GM19463 (cell line): ENCODE results near the gene GP1BB.
"Not testable (repeated sequence)": the region's sequence is repeated elsewhere in the genome, so short reads cannot be mapped to it uniquely, and the experiment has no call there.

Experiments
- ATAC-seq: cut with Tn5 transposase; IDR thresholded peaks from one replicate; pipeline ENCODE4 v1.9.1; 2021; ENCODE audit warnings: mild to moderate bottlenecking, moderate library complexity; ENCODE audit not compliant: unreplicated experiment

GP1BB gene

DNA sequence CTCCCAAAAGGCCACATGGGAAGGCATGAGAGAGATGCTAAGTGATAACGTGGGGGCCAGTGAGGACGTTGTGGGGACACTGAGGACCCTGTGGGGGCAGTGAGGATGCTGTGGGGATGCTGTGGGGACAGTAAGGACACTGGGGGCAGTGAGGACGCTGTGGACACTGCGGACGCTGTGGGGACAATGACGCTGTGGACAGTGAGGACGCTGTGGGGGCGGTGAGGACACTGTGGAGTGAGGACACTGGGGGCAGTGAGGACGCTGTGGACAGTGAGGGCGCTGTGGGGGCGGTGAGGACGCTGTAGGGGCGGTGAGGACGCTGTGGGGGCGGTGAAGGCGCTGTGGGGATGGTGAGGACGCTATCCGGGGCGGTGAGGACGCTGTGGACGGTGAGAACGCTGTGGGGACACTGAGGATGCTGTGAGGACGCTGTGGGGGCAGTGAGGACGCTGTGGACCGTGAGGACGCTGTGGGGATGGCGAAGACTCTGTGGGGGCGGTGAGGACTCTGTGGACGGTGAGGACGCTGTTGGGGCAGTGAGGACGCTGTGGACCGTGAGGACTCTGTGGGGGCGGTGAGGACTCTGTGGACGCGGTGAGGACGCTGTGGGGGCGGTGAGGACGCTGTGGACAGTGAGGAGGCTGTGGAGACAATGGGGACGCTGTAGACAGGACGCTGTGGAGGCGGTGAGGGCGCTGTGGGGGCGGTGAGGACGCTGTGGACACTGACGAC, 1.8 kb downstream of the GP1BB start:
- no peak for ATAC-seq

DNA sequence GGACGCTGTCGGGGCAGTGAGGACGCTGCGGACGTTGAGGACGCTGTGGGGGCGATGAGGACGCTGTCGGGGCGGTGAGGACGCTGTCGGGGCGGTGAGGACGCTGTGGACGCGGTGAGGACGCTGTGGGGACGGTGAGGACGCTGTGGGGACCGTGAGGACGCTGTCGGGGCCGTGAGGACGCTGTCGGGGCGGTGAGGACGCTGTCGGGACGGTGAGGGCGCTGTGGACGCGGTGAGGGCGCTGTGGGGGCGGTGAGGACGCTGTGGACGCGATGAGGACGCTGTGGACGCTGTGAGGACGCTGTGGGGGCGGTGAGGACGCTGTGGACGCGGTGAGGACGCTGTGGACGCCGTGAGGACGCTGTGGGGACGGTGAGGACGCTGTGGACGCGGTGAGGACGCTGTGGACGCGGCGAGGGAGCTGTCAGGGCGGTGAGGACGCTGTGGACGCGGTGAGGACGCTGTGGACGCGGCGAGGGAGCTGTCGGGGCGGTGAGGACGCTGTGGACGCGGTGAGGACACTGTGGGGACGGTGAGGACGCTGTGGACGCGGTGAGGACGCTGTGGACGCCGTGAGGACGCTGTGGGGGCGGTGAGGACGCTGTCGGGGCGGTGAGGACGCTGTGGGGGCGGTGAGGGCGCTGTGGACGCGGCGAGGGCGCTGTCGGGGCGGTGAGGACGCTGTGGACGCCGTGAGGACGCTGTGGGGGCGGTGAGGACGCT, 2.9 kb downstream of the GP1BB start:
- ATAC-seq: not testable (repeated sequence)

DNA sequence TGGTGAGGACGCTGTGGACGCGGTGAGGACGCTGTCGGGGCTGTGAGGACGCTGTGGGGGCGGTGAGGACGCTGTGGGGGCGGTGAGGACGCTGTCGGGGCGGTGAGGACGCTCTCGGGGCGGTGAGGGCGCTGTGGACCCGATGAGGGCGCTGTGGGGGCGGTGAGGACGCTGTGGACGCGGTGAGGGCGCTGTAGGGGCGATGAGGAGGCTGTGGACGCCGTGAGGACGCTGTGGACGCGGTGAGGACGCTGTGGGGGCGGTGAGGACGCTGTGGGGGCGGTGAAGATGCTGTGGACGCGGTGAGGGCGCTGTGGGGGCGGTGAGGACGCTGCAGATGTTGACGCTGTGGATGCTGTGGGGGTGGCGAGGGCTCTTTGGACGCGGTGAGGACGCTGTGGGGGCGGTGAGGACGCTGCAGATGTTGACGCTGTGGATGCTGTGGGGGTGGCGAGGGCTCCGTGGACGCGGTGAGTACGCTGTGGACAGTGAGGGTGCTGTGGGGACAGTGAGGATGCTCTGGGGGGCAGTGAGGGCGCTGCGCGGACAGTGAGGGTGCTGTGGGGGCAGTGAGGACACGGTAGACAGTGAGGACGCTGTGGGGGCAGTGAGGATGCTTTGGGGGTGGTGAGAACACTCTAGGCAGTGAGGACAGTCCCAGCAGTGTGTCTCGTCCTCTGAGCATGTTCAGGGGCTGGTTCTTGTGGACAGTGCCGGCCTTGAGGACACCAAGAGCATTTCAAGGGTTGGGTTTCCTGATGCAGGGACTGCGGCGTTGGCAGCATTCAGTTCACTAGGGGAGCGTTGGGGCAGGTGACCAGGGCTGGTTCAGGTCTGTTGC, 4.2 kb downstream of the GP1BB start:
- no peak for ATAC-seq

DNA sequence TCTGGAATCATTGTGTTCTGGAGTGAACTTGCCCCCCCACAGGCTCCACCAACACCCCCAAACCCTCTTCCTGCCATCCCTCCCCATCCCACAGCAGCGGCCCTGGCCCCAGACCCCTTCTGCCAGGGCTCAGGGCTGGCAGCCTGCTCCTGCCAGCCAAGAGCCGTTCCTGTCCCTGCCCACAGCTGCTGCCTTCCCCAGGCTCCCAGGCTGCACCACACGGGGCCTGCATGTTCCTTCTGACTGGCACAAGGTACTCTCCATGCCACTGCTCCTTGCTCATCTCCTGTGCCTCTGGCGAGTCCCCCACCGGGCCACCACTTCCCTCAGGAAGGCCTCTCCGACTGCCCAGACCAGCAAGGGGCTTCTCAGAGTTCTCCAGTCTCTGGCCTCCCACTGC, 4.9 kb downstream of the GP1BB start:
- ATAC-seq: no peak

DNA sequence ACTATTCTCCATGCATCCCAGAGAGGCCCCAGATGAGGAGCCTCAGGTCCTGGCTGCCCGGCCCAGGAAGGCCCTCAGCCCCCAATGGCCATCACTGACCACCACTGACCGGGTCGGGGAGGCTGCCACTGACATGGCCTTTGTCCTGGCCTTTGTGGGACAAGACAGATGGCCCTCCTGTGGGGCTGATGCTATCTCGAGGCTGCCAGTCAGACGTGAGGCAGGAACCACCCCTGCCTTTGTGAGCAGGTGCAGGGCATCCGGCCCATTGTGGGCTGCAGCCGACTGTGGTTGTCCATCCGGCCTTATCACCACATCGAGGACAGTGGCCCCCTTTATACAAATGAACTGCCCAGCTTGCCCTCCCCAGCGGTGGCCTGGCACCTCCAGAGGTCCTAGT, 5.5 kb downstream of the GP1BB start:
- ATAC-seq: no peak

DNA sequence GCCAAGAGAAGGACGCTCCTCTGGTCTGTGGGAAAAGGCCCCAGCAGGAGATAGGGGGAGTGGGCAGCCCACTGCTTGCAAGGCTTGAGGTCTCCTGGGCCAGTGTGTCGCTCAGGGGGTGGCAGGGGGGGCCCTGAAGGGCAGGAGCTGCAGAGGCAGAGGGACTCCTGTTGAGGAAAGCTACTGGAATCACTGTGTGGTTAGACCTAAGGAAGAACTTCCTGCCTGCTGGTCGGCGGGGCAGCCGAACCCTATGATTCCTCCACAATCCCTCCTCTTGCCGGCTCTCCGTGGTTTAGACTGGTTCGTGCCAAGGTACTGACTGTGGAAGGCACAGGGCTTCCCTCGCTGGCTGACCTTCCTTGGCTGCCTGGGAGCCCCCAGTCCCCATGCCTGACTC, 6.2 kb downstream of the GP1BB start:
- no peak for ATAC-seq

DNA sequence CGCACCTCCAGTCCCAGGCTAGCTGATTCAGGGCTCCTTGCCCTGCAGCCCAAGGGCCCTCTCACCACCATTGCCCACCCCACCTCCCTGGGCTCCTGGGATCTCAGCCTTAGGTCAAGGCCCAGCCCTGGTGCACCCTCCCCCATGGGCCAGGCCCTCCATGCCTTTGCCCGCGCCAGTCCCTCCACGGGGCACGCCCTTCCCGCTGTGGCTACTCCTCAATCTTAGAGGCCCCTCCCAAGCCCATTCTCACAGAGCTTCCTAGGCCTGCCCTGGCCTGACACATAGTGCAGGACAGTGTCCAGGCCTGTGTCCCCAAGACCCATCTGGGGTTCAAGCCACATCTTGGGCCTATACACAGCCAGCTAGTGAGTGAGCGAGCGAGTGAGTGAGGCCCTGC, 6.9 kb downstream of the GP1BB start:
- ATAC-seq: no peak

DNA sequence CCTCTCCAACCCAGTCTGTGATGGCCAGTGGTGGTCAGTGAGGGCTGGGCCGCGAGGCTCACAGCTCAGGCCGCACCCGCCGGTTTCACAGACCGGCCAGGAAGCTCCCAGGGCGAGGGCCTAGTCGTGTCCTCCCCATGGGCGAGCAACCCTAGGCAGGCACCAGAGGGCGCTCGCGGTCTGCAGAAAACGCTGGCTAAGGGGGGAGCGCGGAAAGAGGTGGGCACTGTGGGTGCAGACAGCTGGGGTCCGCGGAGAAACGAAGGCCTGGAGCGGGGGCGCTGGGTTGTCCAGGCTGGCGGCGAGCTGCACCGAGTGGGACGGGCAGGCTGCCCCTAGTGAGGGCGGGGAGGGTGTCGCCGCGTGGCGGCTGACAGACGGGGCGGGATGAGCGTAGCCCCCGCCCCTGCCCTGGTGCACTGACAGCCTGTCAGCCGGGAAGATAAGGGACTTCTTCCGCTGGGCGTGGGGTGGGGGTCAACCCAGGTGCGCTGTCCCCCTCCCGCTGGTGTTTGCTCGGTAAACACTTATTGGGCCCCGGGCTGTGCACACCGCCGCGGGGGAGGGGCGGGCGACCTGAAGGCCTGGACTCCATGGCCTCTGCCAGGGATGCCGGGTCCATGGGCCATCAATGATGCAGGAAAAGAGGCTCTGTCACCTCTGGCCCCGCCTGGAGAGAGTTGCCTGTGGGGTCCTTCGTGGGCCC, 7.5 kb downstream of the GP1BB start:
- no peak for ATAC-seq

DNA sequence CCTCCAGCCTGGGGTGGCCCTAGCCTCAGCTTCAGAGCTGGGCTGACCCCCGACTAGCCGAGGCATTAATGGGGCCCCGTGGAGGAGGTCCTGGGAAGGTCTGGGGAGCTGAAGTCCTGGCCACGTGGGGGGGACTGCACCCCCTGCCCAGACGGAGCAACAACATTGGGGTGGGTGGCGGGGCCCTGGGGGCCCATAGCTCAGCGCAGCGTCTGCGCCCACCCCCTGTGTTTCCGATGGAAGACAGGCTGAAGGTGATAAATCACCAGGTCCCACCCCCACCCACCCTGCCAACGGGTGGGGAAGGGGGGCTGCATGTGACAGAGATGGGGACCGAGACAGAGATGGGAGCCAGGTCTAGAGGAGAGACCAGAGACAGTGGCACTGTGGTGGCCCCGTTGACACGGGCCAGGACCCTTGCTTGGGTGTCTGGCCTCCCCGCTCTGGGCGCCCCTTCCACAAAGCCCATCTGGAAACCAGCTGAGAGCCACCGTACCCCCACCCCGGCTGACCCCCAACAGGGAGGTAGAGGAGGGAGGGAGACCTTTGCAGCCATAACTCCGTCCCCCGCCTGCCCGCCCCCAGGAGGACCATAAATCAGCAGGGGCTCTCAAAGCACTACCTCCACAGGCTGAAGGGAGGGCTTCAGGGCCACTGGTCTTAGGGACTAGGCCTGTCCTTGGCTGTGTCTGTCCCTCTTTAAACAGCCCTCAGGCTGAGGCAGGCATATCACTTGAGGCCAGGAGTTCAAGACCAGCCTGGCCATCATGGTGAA, 8.2 kb downstream of the GP1BB start:
- ATAC-seq: no peak

DNA sequence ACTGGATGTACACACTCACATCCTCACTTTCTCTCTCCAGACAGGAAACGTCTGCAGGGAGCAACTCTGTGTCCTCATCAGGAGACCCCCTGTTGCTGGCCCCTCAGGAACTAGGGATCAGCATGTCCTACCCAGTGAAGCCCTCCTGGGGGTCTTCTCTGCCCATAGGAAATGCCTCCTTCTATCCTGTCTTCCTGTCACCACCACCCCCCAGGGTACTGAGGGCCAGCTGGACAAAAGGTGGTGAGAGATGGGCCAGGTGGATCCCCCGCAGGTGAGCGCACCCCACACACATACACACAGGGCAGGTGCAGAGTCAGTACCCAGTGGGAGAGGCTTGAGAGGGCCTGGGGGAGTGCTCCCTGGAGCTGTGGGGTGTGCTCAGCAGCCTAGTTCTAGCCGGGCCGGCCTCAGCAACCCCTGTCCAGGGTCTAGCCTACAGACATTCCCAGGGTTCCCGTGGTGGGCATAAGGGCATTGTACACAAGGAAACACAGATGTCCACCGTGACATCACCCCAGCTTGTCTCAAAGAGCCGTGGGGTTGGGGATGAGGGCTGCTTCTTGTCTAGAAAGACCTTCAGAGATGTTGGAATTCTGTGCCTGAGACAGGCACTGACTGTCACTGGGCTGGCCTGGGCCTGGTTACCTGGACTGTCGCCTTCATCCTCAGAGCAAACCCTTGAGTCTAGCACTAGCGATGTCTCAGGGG, 9.2 kb downstream of the GP1BB start:
- ATAC-seq: no peak

DNA sequence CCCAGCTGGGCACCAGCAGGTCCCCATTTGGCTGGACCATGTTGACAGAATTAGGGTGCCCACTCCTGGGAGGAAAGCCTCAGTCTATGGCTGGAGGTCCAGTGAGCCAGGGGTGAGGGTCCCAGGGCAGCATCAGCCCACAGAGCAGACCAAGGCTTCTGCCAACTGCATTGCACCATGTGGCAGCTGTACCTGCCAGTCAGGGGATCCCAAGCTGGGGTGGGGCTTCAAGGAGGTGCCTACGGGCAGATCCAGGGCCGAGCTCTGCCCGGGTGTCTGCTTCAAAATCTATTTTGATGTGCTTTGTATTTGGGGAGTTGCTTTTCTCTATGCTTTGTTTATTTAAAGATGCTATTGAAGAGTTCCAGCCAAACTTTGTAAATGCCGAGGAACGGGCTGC, 10.4 kb downstream of the GP1BB start:
- ATAC-seq: no peak

DNA sequence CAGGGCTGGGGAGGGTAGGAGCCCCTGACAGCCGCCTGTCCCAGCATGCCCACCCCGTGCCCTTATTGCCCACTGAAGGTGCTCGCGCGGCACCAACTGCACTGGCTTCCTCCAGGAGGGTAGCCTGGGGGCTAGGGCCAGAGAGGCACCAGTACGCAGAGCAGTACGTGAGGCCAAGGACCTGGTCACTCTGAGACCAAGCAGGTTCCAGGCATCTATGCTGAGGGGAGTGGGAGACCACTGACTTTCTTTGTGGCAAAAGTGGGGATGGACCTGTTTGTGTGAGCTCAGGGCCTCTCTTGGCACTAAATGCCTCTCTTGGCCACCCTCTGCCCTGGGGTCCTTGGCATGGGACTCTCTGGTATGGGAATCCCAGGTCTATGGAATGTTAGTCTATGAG, 10.8 kb downstream of the GP1BB start:
- ATAC-seq: no peak

DNA sequence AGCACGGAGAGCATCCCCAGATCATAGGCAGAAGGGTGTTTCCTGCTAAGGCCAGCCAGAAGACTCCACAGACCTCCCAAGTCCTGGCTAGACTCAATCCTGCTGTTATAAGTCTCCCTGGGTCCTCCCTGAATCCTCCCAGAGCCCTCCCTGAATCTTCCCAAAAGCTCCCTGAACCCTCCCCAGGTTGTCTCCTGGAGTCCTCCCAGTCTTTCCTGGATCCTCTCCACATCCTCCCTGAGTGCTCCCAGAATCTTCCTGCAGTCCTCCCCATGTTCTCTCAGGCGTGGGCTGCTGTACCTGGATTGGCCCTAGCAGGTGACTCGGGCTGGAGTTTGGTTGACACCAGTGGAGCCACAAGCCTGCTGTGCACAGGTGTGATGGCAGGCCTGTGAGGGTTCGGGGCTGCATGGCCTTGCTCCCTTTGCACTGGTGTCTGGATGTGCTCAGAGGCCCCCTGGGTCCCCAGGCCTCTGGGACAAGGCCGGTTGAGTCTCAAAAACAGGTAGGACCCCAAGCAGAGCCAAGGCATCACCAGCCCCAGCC, 11.6 kb downstream of the GP1BB start:
- no peak for ATAC-seq

DNA sequence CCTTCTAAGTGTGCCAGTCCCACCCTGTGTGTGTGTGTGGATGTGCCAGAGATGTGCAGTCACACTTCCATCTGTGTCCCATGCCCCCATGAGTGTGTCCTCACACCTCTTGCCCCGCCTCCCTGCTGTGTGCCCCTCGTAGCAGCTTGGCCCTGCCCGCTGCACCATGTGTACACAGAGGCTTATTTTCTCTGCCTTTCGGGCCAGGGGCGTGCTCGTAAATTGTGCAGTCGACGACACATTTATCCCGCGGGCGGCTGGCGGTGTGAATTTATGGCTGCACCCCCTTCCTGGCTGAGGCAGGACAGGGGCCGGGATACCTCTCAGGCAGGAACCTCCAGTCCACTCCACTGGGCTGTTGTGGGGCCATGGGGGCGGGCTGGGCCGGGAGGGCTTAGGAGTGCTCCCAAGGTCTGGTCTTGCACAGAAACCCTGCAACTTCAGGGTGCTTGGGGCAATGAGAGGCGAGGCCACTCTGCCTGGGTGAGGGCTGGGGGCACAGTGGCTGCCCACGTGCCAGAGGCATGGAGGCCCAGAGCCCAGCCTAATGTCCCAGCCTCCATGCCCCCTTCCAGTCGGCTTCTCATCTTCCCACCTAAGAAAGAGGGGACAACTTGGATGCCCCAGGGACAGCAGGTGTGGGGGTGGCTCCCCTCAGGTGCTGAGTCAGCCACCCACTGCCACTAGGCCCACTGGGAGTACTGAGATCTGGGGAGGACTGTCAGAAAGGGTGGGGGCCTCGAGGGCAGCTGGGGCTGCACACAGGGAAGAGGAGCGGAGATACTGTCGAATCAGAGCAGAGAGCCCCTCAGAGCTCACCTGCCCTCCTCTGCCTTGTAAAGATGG, 12.5 kb downstream of the GP1BB start:
- no peak for ATAC-seq

DNA sequence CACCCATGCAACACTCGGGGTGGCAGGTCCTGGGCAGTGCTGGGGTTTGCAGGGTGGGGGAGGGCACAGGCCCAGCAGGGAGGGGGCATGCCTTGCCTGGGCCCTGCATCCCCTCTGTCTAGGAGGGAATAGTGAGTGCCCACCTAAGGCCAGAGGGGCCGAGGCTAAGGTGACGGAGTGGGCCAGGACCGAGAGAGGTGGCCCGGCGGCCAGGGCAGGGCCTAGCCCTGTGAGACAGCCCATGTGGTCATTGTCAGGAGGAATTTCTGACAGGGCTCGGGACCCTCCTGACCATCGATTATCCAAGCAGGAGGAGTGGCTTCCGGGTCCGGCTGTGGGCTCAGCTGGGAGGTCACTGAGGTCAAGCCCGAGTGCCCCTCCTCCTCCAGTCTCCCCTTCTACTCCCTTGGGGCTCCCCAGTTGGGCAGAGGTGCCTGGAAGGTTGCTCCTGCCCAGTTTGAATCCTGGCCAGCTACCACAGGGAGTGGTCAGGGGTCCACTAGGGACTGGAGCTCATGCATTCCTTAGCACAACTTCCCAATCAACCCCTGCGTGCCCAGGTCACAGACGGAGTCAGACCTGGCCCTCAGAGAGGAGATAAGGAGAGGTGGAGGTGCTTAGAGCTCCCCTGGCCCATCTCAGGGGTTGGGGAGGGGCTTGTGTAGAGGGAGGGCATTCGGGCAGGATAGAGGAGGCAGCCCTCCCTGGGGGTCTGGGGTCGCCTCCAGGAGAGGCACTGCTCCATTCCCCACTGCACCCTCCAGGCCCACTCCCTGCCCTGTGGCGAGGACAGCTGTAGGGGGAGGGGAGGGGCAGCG, 14.7 kb downstream of the GP1BB start:
- no peak for ATAC-seq

DNA sequence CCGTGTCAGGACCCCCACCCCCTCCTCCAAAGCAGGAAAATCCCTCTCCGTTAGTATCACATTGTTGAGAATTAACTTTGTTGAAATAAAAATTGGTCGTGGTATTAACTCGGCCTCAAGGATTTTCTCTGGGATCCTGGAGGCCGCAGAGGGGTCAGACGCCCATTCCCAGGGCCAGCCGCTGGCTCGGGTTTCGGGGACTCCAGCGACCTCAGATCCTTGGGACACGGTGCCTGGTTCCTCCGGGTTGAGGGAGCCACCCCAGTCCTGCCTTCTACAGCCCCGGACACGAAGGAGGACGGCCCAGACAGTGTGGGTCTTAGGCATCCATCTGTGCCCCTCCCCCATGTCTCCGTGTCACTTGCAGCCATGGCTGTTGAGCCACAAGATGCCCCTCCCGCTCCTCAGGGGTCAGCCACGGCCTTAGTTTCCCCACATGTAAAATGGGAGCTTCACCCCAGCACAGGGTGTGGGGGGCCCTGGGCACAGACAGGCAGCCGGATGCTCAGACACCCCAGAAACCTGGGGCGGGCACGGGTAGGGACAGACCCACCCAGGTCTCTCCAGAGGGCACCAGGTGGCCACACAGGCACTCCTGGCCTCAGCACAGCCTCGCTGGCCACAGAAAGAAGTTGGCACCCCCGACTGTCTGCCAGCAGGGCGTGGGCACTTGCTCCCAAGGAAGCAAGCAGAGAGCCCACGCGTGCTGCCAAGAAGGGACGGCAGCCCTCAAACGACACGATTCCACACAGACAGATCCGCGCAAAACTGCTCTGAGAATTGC, 15.5 kb downstream of the GP1BB start:
- ATAC-seq: no peak

DNA sequence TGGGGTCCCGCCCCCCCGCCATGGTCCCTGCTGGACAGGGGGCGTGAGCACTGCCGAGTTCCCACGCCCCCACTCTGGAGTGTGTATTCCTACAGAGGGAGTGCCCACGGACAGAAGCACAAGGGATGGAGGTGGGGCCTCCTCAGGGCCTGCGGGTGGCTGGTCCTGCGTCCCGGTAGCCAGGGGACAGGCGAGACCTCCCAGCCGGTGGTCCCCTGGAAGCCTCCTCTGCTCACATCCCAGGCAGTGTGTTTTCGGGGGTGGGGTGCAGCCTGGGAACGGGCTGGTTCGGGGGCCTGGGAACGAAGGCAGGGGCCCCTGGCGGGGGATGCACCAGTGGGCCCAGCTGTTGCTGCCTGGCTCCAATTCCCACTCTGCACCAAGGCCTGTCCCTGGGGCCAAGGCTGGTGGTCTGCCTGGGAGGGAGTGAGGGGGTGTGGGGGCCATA, 16.1 kb downstream of the GP1BB start:
- no peak for ATAC-seq
